ENCODE data around the gene AGBL4.

DNA sequence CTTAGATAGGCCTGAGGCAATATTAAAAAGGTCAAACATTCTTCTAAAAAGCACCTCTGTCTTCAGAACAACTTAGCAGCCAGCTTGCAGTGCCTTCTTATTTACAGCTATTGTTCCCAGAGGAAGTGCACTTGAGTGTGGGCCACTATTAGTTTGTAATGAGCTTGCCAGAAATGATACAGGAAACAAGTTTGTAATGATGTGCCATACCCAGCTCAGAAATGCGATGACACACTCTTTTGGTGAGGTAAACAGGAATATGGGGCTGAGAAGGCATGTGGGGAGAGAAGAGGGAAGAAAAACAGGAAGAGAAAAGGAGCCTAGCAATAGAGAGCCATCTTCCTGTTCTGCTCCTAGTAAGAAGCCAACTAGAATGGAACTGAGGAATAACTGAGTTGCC lies 295.4 kb downstream of the AGBL4 start:
- no peak for TF ChIP-seq EZH2phosphoT487 (IDR thresholded peaks at IDR 0.05; ENCODE audit: insufficient read depth, low read depth)
- TF ChIP-seq EZH2 (IDR thresholded peaks at IDR 0.05; ENCODE audit: insufficient read depth, poor library complexity, severe bottlenecking), result no peak

Data from GM23248 (cell line).